GM19240 (cell line): ENCODE results near the gene PRKCI.
"Not testable (repeated sequence)": the region's sequence is repeated elsewhere in the genome, so short reads cannot be mapped to it uniquely, and the experiment has no call there.

Source experiments
- DNase-seq: peaks from one replicate; pipeline ENCODE4 v3.0.0; 2011; ENCODE audit warnings: low spot score; ENCODE audit not compliant: insufficient read length

Gene PRKCI

DNA sequence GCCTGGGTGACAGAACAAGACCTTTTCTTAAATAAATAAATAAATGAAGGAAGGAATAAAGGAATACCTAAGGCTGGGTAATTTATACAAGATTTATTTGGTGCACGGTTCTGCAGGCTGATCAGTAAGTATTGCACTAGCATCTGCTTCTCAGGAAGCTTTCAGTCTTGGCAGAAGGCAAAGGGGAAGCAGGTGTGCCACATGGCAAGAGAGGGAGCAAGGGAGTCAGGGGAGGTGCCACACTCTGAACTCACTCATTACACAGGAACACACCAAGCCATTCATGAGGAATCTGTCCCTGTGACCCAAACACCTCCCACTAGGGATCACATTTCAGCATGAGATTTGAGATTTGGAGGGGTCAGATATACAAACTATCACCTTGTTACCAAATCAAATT is 56.4 kb downstream of the PRKCI start:
- DNase-seq: no peak

- no peak for DNase-seq
Measured at GRCh38 chr3:170290194-170290593, 68.0 kb downstream of the PRKCI start.

- DNase-seq: no peak
Measured at GRCh38 chr3:170295586-170295985, 73.4 kb downstream of the PRKCI start.

GRCh38 chr3:170296703-170297102 is 74.5 kb downstream of the PRKCI start:
- no peak for DNase-seq

GRCh38 chr3:170301405-170301804 is 79.2 kb downstream of the PRKCI start:
- no peak for DNase-seq

DNA sequence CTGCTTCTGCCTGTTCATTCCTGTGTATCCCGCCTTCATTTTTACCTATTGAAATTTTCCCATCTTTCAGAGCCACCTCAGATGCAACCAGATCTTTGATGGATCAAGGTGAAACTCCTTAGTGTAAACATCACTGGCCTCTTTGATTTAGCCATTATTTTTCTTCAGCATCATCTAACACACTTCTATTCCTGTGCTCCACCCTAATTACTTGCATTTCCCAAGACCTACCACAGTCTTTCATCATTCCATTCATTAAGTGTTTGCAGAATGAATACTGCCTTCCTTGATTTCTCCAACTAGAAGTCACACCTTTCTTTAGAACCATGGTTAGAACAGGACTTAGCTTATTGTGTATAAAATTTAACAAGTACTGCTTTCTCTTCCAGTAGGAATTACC is 79.8 kb downstream of the PRKCI start:
- no peak for DNase-seq

DNA sequence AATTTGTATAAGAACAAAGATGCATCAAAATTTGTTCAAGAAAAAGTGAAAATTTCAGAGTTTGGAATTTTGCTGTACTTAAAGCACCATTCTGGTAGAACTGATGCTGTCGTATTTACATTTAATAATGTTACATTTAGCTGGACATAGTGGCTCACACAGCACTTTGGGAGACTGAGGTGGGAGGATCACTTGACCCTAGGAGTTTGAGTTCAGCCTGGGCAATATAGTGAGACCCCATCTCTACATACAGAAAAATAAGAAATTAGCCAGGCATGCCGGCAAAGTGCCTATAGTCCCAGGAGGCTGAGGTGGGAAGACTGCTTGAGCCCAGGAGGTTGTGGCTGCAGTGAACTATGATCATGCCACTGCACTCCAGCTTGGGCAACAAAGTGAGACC is 83.8 kb downstream of the PRKCI start:
- DNase-seq: no peak

- DNase-seq: no peak
Measured at GRCh38 chr3:170307671-170308405, 85.6 kb downstream of the PRKCI start.

DNA sequence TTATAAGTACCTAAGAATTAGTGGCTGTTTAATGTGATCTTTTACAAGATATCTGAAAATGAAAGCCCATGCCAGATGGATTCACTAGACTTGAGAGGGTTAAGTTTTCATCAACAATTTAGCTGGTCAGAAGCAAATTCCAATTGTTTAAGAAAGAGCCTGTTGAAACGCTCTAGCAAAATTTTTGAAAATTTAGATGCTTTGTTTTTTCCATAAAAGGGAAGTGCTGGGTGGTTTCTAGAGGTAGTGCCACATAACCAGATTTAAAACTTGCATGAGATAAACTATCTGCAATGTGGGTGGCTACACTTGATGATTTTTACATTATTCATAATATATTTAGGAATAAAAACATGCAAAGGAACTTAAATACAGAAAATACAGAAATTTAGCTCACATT is 86.8 kb downstream of the PRKCI start:
- no peak for DNase-seq

- DNase-seq: no peak
Measured at GRCh38 chr3:170317954-170318353, 95.7 kb downstream of the PRKCI start.

GRCh38 chr3:170320461-170321121 is 98.4 kb downstream of the PRKCI start:
- DNase-seq: no peak

DNA sequence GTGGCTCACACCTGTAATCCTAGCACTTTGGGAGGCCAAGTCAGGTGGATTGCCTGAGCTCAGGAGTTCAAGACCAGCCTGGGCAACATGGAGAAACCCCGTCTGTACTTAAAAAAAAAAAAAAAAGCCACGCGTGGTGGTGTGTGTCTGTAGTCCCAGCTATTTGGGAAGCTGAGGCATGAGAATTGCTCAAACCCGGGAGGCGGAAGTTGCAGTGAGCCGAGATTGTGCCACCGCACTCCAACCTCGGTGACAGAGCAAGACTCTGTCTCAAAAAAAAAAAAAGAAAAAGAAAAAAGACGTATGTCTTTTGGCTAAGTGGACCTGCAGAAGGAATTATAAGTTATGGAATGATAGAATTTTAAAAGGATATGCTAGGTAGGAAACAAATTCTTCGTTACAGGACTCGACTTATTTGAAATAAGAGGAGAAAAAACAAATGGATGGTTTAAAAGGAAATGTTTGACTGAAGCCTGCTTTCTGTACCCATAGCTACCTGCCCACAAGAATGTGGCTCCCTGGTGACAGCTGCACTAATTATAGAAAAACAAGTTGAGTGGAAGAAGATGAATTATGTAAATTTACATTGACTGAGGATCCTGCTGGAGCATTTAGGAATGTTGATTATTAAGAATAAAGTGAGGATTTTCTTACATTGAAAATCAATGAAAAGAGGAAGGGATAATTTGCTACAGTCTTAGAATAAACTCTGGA is 99.3 kb downstream of the PRKCI start:
- no peak for DNase-seq

- no peak for DNase-seq
Measured at GRCh38 chr3:170322566-170323269, 100.5 kb downstream of the PRKCI start.

DNA sequence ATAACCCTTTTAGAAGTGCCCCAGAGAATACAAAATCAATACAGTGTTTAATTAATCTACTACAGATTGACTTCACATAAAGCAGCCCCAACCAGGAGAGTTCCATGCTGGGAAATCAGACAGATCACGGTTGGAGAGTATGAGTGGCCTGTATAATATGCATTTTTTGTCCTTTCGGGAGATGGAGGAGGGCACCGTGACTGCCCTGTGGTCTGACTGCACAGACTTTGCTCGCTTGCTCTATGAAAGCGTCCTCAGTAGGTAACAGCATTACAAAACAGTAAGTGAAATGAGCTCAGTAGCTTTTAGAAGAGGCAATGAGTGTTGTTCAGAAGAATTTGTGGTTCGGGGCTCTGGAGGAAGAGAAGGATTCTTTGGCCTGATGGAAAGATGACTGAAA is 101.1 kb downstream of the PRKCI start:
- DNase-seq: no peak

- no peak for DNase-seq
Measured at GRCh38 chr3:170324962-170325361, 102.7 kb downstream of the PRKCI start.

- DNase-seq: no peak
Measured at GRCh38 chr3:170327040-170327808, 105.0 kb downstream of the PRKCI start.

- DNase-seq: not testable (repeated sequence)
Measured at GRCh38 chr3:170327868-170328548, 105.8 kb downstream of the PRKCI start.

DNA sequence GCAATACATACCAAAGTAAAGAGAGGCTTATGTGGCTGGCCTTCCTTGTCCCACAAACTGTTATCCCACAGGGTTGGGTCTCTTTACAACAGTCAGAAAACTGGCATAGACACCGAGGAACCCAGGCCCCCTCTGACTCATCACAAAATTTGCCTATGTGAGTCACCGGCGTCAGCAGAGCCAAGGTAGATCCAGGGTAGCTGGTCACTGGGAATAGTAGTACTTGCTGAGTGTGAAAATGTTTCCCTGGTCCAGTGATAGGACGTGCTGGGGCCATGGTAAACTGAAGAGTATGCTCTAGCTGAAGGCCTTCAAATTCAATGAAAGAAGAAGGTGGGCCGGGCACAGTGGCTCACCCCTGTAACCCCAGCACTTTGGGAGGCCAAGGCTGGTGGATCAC is 108.1 kb downstream of the PRKCI start:
- DNase-seq: no peak

- no peak for DNase-seq
Measured at GRCh38 chr3:170331143-170331542, 108.9 kb downstream of the PRKCI start.

DNA sequence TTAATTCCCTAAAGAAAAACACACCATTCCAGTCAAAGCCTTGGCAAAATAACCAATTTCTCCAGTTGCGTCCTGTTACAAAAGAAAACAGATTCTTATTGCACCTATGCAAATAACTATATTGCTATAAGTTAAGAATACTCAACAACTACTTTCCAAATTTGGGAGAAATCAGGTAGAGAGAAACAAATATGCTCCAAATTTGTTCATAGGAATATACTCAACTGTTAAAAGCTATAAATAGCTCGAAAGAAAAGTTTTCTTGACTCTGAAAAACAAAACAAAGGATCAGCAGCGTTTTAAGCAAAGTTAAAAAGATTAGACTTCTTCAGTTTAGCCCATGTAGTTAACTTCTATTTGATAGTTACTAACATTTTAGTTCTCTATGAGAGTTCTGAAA is 115.2 kb downstream of the PRKCI start:
- no peak for DNase-seq
